SK-N-SH (cell line): Measurements from ENCODE around the gene PUS1. TPM values are rescaled to one million over a fixed set of nuclear protein-coding genes. Genes with fewer than 3 reads are reported as not detected.

Experiments
- CTCF ChIA-PET: fragments of 300-600, 350-600 bp; formaldehyde crosslinking; extraction: SDS; loops from one replicate; lab custom pipeline; 2021; lab: Yijun Ruan, JAX
- POLR2A ChIA-PET: fragments of 350-600 bp; sonication (Branson Sonifier 250); formaldehyde crosslinking; extraction: SDS; loops from one replicate; lab custom pipeline; 2020; ENCODE audit warnings: antibody characterized with exemption, inconsistent platforms; lab: Yijun Ruan, JAX
- DNase-seq: peaks from one replicate; pipeline ENCODE4 v3.0.0; 2012
- H2AFZ ChIP-seq: fragments of 200-600 bp; sonication (generic); 2 replicates; pipeline ENCODE4 v1.8.1; 2016; ENCODE audit warnings: antibody characterized with exemption, mild to moderate bottlenecking, low read depth
- H3F3A ChIP-seq: fragments of 200-600 bp; sonication (generic); replicated peaks from 2 replicates; pipeline ENCODE3; 2016; ENCODE audit warnings: antibody characterized with exemption, mild to moderate bottlenecking; ENCODE audit not compliant: insufficient read depth
- H3K27ac ChIP-seq, 2 experiments: fragments of 200-500 bp in 1 of 2; fragments of 200-600 bp in 1 of 2; sonication (Bioruptor generic) in 1 of 2; sonication (generic), shearing (Covaris generic) in 1 of 2; 2 replicates each; pipeline versions ENCODE4 v1.5.1 to v1.6.1; 2014 to 2016; ENCODE audit warnings: low read depth in 2 of 2, inconsistent platforms in 1 of 2, low read length in 1 of 2, mild to moderate bottlenecking in 1 of 2, mixed read lengths in 1 of 2
- H3K27me3 ChIP-seq: fragments of 200-600 bp; sonication (generic), shearing (Covaris generic); 2 replicates; pipeline ENCODE4 v1.6.1; 2016; ENCODE audit warnings: mixed run types; ENCODE audit not compliant: insufficient read depth
- H3K36me3 ChIP-seq, 2 experiments: fragments of 200-500 bp in 1 of 2; fragments of 200-600 bp in 1 of 2; sonication (Bioruptor generic) in 1 of 2; sonication (generic) in 1 of 2; replicated peaks in 1 of 2; 2 replicates each; pipeline versions ENCODE3 to v1.5.1; 2014 to 2016; ENCODE audit warnings: low read length in 1 of 2, mild to moderate bottlenecking in 1 of 2; ENCODE audit not compliant: insufficient read depth in 2 of 2, control insufficient read depth in 1 of 2
- H3K4me1 ChIP-seq, 2 experiments: fragments of 200-500 bp in 1 of 2; fragments of 200-600 bp in 1 of 2; sonication (Bioruptor generic) in 1 of 2; sonication (generic), shearing (Covaris generic) in 1 of 2; 2 replicates each; pipeline versions ENCODE4 v1.5.1 to v1.6.1; 2014 to 2016; ENCODE audit warnings: low read depth in 1 of 2, low read length in 1 of 2, mixed run types in 1 of 2; ENCODE audit not compliant: insufficient read depth in 2 of 2, control insufficient read depth in 1 of 2
- H3K4me2 ChIP-seq: fragments of 200-600 bp; sonication (generic), shearing (Covaris generic); 2 replicates; pipeline ENCODE4 v1.6.1; 2017; ENCODE audit warnings: mixed run types
- H3K4me3 ChIP-seq, 2 experiments: fragments of 200-500 bp in 1 of 2; fragments of 200-600 bp in 1 of 2; sonication (Bioruptor generic) in 1 of 2; sonication (generic), shearing (Covaris generic) in 1 of 2; 2 replicates each; pipeline versions ENCODE4 v1.5.1 to v1.8.1; 2014 to 2016; ENCODE audit warnings: low read depth in 2 of 2, inconsistent platforms in 1 of 2, low read length in 1 of 2, mild to moderate bottlenecking in 1 of 2, mixed read lengths in 1 of 2, moderate library complexity in 1 of 2
- H3K79me2 ChIP-seq: fragments of 200-600 bp; sonication (generic); 2 replicates; pipeline ENCODE4 v1.8.1; 2017; ENCODE audit warnings: mild to moderate bottlenecking; ENCODE audit not compliant: insufficient read depth
- H3K9ac ChIP-seq: fragments of 200-600 bp; sonication (generic); 2 replicates; pipeline ENCODE4 v1.6.1; 2017; ENCODE audit warnings: mixed run types
- H3K9me2 ChIP-seq: fragments of 200-600 bp; sonication (generic); 2 replicates; pipeline ENCODE4 v1.6.1; 2017; ENCODE audit warnings: mixed run types
- H3K9me3 ChIP-seq: fragments of 200-600 bp; sonication (generic); 2 replicates; pipeline ENCODE4 v1.6.1; 2017; ENCODE audit warnings: mixed run types, mild to moderate bottlenecking, moderate library complexity
- H4K20me1 ChIP-seq: fragments of 200-600 bp; sonication (generic); 2 replicates; pipeline ENCODE4 v1.6.1; 2017; ENCODE audit warnings: mild to moderate bottlenecking, mixed run types; ENCODE audit not compliant: insufficient read depth
- IRF3 ChIP-seq: fragments of 150-350 bp; IDR thresholded peaks from 2 replicates; pipeline ENCODE4 v1.6.1; 2016; ENCODE audit warnings: mild to moderate bottlenecking, low read depth, low read length
- JUND ChIP-seq: IDR thresholded peaks from 2 replicates; pipeline ENCODE4 v1.4.0; 2012
- MAX ChIP-seq: IDR thresholded peaks from 2 replicates; pipeline ENCODE4 v1.4.0; 2012; ENCODE audit warnings: low read depth
- MEF2A ChIP-seq: IDR thresholded peaks from 2 replicates; pipeline ENCODE4 v1.4.0; 2012; ENCODE audit warnings: low read depth, borderline replicate concordance
- POLR2AphosphoS5 ChIP-seq: IDR thresholded peaks from 2 replicates; pipeline ENCODE4 v1.6.1; 2012; ENCODE audit warnings: low read depth, low read length
- REST ChIP-seq: IDR thresholded peaks from 2 replicates; pipeline ENCODE4 v1.6.1; 2012; ENCODE audit warnings: mild to moderate bottlenecking, low read depth, low read length, moderate library complexity
- RFX5 ChIP-seq: IDR thresholded peaks from 2 replicates; pipeline ENCODE4 v1.6.1; 2012; ENCODE audit warnings: mild to moderate bottlenecking, improper control_type of control experiment, low read length
- RXRA ChIP-seq: IDR thresholded peaks from 2 replicates; pipeline ENCODE4 v1.4.0; 2012; ENCODE audit warnings: low read depth, mild to moderate bottlenecking, borderline replicate concordance
- SMC3 ChIP-seq: IDR thresholded peaks from 2 replicates; pipeline ENCODE4 v1.6.1; 2012; ENCODE audit warnings: low read depth, low read length, improper control_type of control experiment
- TAF1 ChIP-seq: IDR thresholded peaks from 2 replicates; pipeline ENCODE4 v1.6.1; 2012; ENCODE audit warnings: low read depth, mild to moderate bottlenecking, low read length, moderate library complexity, borderline replicate concordance
- TCF12 ChIP-seq: IDR thresholded peaks from 2 replicates; pipeline ENCODE4 v1.4.0; 2012
- TEAD4 ChIP-seq: IDR thresholded peaks from 2 replicates; pipeline ENCODE4 v1.4.0; 2012; ENCODE audit warnings: mild to moderate bottlenecking, borderline replicate concordance; ENCODE audit not compliant: insufficient read depth
- YY1 ChIP-seq: IDR thresholded peaks from 2 replicates; pipeline ENCODE4 v1.4.0; 2012; ENCODE audit warnings: low read depth, mild to moderate bottlenecking
- WGBS: methylation state at CpG from one replicate; pipeline ENCODE4 v1.1.6; 2017; ENCODE audit warnings: low lambda C conversion rate; 5-methylcytosine and 5-hydroxymethylcytosine counted together
- polyA plus RNA-seq, 3 experiments: library from polyadenylated mRNA; depleted of rRNA; stranded (reverse); fragments of >200 nt; gene quantifications; 2 replicates each; pipeline ENCODE4 v1.2.3, GENCODE V29; 2012

The PUS1 gene
- polyA plus RNA-seq, 1 of the 3 experiments (the other 2 are of a cell fraction) = 53.1 TPM

- Histone ChIP-seq H3K79me2 (no peaks in the 10 kb centered on the region), H2AFZ (no peak overlapping the region), H3K27me3 (no peaks in the 10 kb centered on the region), H3K4me3 (no peak overlapping the region), H3K9me2 (no peaks in the 10 kb centered on the region), H3K36me3 (peaks cover 3 to 24% of the 10 kb centered on the region in 2 experiments), H4K20me1 (no peaks in the 10 kb centered on the region), H3K9me3 (no peaks in the 10 kb centered on the region), H3K9ac (no peak overlapping the region), H3K27ac (no peak overlapping the region), H3K4me2 (no peak overlapping the region), H3K4me1 (no peaks in the 10 kb centered on the region), H3F3A (peaks cover 4% of the 10 kb centered on the region)
- TF ChIP-seq RXRA (no peak), IRF3 (no peak), POLR2AphosphoS5 (no peak), TCF12 (no peak), TAF1 (no peak), REST (no peak), SMC3 (no peak), YY1 (no peak)
- POLR2A ChIA-PET = no interaction called here
- WGBS = 91% methylated on average over 9 of the region's 12 CpGs
- CTCF ChIA-PET = no interaction called here
- DNase-seq = no peak
These were observed 13.6 kb downstream of the PUS1 start for GRCh38 chr12:131942671-131943070.

- no peak overlapping the region for H2AFZ ChIP-seq
- peaks cover 0 to 24% of the 10 kb centered on the region in 2 experiments for H3K36me3 ChIP-seq
- TF ChIP-seq YY1 (no peak), MEF2A (no peak), JUND (no peak), TAF1 (no peak), TEAD4 (no peak), MAX (no peak), RFX5 (no peak)
- peaks cover 10% of the 10 kb centered on the region for H3F3A ChIP-seq
- ChIA-PET CTCF (interaction anchor here (0.6 to 1.0 kb wide), 2 partner anchors 113 to 187 kb away, joined by 3 read pairs; no protein-coding TSS in a partner anchor), POLR2A (no interaction called here)
- no peaks in the 10 kb centered on the region for H3K9me2 ChIP-seq
- H3K79me2 ChIP-seq = no peaks in the 10 kb centered on the region
- H3K9me3 ChIP-seq = no peaks in the 10 kb centered on the region
- no peak overlapping the region for H3K4me3 ChIP-seq
- H3K27me3 ChIP-seq = no peaks in the 10 kb centered on the region
- over 99% methylated on average over 8 of the region's 8 CpGs for WGBS
- no peak overlapping the region for H3K9ac ChIP-seq
- no peak overlapping the region for H3K4me2 ChIP-seq
- H3K27ac ChIP-seq = no peak overlapping the region
- H3K4me1 ChIP-seq = no peaks in the 10 kb centered on the region
- no peaks in the 10 kb centered on the region for H4K20me1 ChIP-seq
- no peak for DNase-seq
These were observed 14.3 kb downstream of the PUS1 start for GRCh38 chr12:131943389-131943788.
